MM.1S (cell line): ENCODE data around the gene HTRA3.

Source experiments
- DNase-seq: peaks from one replicate; pipeline ENCODE4 v3.0.0-alpha.2; 2015
- H2AFZ ChIP-seq: fragments of 300-600 bp; sonication (generic); 2 replicates; pipeline ENCODE4 v1.6.0; 2016; ENCODE audit warnings: antibody characterized with exemption, low read length
- H3F3A ChIP-seq: fragments of 300-600 bp; sonication (generic); 2 replicates; pipeline ENCODE4 v1.6.1; 2016; ENCODE audit warnings: mild to moderate bottlenecking, antibody characterized with exemption, low read length, moderate library complexity, mixed read lengths; ENCODE audit not compliant: insufficient read depth
- H3K27ac ChIP-seq: fragments of 300-600 bp; sonication (generic); 2 replicates; pipeline ENCODE4 v1.5.1; 2016; ENCODE audit warnings: mild to moderate bottlenecking, low read length
- H3K27me3 ChIP-seq: fragments of 300-600 bp; sonication (generic); replicated peaks from 2 replicates; pipeline ENCODE4 v1.6.0; 2016; ENCODE audit warnings: low read length; ENCODE audit not compliant: insufficient read depth
- H3K36me3 ChIP-seq: fragments of 300-600 bp; sonication (generic); replicated peaks from 2 replicates; pipeline ENCODE4 v1.6.1; 2016; ENCODE audit warnings: mild to moderate bottlenecking, low read length, mixed read lengths; ENCODE audit not compliant: insufficient read depth
- H3K4me1 ChIP-seq: fragments of 300-600 bp; sonication (generic); 2 replicates; pipeline ENCODE4 v1.6.1; 2016; ENCODE audit warnings: low read length, mixed read lengths
- H3K4me2 ChIP-seq: fragments of 300-600 bp; sonication (generic); 2 replicates; pipeline ENCODE4 v1.6.0; 2016; ENCODE audit warnings: low read depth, low read length
- H3K4me3 ChIP-seq: fragments of 300-600 bp; sonication (generic); 2 replicates; pipeline ENCODE4 v1.5.1; 2016; ENCODE audit warnings: low read length, mixed read lengths
- H3K79me2 ChIP-seq: fragments of 300-600 bp; sonication (generic); 2 replicates; pipeline ENCODE4 v1.6.1; 2016; ENCODE audit warnings: mixed run types, low read length, mixed read lengths
- H3K9ac ChIP-seq: fragments of 300-600 bp; sonication (generic); 2 replicates; pipeline ENCODE4 v1.6.1; 2016; ENCODE audit warnings: low read length, mixed read lengths
- H3K9me2 ChIP-seq: fragments of 300-600 bp; sonication (generic); replicated peaks from 2 replicates; pipeline ENCODE4 v1.6.1; 2016; ENCODE audit warnings: mild to moderate bottlenecking, low read length, mixed read lengths; ENCODE audit not compliant: insufficient read depth
- H3K9me3 ChIP-seq: fragments of 300-600 bp; sonication (generic); replicated peaks from 2 replicates; pipeline ENCODE4 v1.6.1; 2016; ENCODE audit warnings: mild to moderate bottlenecking, low read length, mixed read lengths; ENCODE audit not compliant: insufficient read depth
- H4K20me1 ChIP-seq: fragments of 300-600 bp; sonication (generic); 2 replicates; pipeline ENCODE4 v1.6.1; 2016; ENCODE audit warnings: mild to moderate bottlenecking, low read length, moderate library complexity, mixed read lengths; ENCODE audit not compliant: insufficient read depth
- EZH2 ChIP-seq: fragments of 300-600 bp; sonication (generic); optimal IDR thresholded peaks from 2 replicates; pipeline ENCODE3; 2017; ENCODE audit warnings: low read depth, mild to moderate bottlenecking, antibody characterized with exemption, low read length, mixed read lengths
- EZH2phosphoT487 ChIP-seq: fragments of 300-600 bp; sonication (generic); IDR thresholded peaks from 2 replicates; pipeline ENCODE4 v1.6.1; 2018; ENCODE audit warnings: antibody characterized with exemption, low read length
- TF ChIP-seq, protein P1 (sequence below): fragments of 300-600 bp; sonication (generic); IDR thresholded peaks from 2 replicates; pipeline ENCODE4 v1.5.1; 2016; ENCODE audit warnings: antibody characterized with exemption, low read length, mixed read lengths

HTRA3 gene

GRCh38 chr4:8334786-8335460, 65.4 kb downstream of the HTRA3 start:
- H3K4me1 ChIP-seq, result no peaks in the 10 kb centered on the region
- peaks cover 91% of the 10 kb centered on the region for H3K27me3 ChIP-seq
- H3K4me2 ChIP-seq, result no peak overlapping the region
- no peaks in the 10 kb centered on the region for H3K9me2 ChIP-seq
- H3K36me3 ChIP-seq, result no peaks in the 10 kb centered on the region
- H3K9ac ChIP-seq, result no peak overlapping the region
- no peak for TF ChIP-seq EZH2
- no peak for TF ChIP-seq EZH2phosphoT487
- no peak for DNase-seq
- no peak overlapping the region for H3K4me3 ChIP-seq
- no peaks in the 10 kb centered on the region for H3F3A ChIP-seq
- no peak overlapping the region for H2AFZ ChIP-seq
- no peaks in the 10 kb centered on the region for H3K79me2 ChIP-seq
- no peaks in the 10 kb centered on the region for H4K20me1 ChIP-seq
- no peak overlapping the region for H3K27ac ChIP-seq
- no peaks in the 10 kb centered on the region for H3K9me3 ChIP-seq

- Histone ChIP-seq H3K27ac (no peak overlapping the region), H3K79me2 (no peaks in the 10 kb centered on the region)
These were observed 66.3 kb downstream of the HTRA3 start for GRCh38 chr4:8335848-8336247.

DNA sequence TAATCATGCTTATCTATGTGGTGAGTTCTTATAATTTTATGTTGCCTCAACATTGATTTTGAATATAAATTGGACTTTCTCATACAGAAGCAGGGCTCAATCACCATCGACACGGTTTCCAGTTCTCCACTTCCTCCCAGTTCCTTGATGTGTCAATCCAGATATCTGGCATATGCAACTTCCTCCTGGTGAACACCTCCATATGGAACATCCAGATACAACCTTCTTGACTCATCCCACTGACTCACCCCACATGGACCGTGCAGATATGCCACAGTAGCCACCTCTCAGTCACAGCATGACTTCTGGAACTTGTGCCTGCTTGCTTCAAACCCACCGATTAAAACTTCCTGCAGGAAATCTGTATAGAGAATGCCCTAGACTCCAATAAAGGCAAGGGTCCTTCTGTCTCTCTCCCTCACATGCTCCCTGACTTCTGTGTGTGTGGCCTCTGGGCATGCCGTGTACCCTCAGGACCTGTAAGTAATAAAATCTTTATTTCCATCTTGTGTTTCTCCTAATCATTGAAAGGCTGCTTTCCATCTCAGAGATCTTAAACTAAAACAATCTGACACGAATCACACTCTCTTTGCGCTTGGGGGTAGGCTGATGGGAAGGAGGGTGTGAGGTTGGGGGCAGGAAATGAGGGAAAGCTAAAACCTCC, 67.0 kb downstream of the HTRA3 start:
- Histone ChIP-seq H3K27me3 (peaks cover 88% of the 10 kb centered on the region), H3K4me2 (no peak overlapping the region)

More at GRCh38 chr4:8335848-8336247, 66.3 kb downstream of the HTRA3 start:
- H3K27me3 ChIP-seq, result peaks cover 90% of the 10 kb centered on the region
- TF ChIP-seq EZH2 (no peak), EZH2phosphoT487 (no peak)
- TF ChIP-seq, protein P1, sequence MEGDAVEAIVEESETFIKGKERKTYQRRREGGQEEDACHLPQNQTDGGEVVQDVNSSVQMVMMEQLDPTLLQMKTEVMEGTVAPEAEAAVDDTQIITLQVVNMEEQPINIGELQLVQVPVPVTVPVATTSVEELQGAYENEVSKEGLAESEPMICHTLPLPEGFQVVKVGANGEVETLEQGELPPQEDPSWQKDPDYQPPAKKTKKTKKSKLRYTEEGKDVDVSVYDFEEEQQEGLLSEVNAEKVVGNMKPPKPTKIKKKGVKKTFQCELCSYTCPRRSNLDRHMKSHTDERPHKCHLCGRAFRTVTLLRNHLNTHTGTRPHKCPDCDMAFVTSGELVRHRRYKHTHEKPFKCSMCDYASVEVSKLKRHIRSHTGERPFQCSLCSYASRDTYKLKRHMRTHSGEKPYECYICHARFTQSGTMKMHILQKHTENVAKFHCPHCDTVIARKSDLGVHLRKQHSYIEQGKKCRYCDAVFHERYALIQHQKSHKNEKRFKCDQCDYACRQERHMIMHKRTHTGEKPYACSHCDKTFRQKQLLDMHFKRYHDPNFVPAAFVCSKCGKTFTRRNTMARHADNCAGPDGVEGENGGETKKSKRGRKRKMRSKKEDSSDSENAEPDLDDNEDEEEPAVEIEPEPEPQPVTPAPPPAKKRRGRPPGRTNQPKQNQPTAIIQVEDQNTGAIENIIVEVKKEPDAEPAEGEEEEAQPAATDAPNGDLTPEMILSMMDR, result no peak
- no peaks in the 10 kb centered on the region for H3K36me3 ChIP-seq
- H2AFZ ChIP-seq, result no peak overlapping the region
- H3K9me3 ChIP-seq, result no peaks in the 10 kb centered on the region
- no peaks in the 10 kb centered on the region for H4K20me1 ChIP-seq
- no peak overlapping the region for H3K4me3 ChIP-seq
- H3F3A ChIP-seq, result no peaks in the 10 kb centered on the region
- no peak for DNase-seq
- H3K4me1 ChIP-seq, result no peaks in the 10 kb centered on the region
- H3K9me2 ChIP-seq, result no peaks in the 10 kb centered on the region
- H3K9ac ChIP-seq, result no peak overlapping the region
- H3K4me2 ChIP-seq, result no peak overlapping the region

More for the DNA sequence above, 67.0 kb downstream of the HTRA3 start:
- Histone ChIP-seq H3K4me1 (no peaks in the 10 kb centered on the region), H3K9me2 (no peaks in the 10 kb centered on the region), H3K27ac (no peak overlapping the region), H3K9ac (no peak overlapping the region), H3K36me3 (no peaks in the 10 kb centered on the region), H3K4me3 (no peak overlapping the region), H3K79me2 (no peaks in the 10 kb centered on the region), H3K9me3 (no peaks in the 10 kb centered on the region), H3F3A (no peaks in the 10 kb centered on the region), H4K20me1 (no peaks in the 10 kb centered on the region), H2AFZ (no peak overlapping the region)
- TF ChIP-seq EZH2 (no peak), EZH2phosphoT487 (no peak)
- TF ChIP-seq, protein P1, result no peak
- no peak for DNase-seq
